MM.1S (cell line): ENCODE results near the gene PREX1.

Experiments
- CTCF ChIP-seq: fragments of 300-600 bp; sonication (generic); IDR thresholded peaks from 2 replicates; pipeline ENCODE4 v1.5.1; 2016; ENCODE audit warnings: antibody characterized with exemption, low read length, mixed read lengths
- EZH2 ChIP-seq: fragments of 300-600 bp; sonication (generic); optimal IDR thresholded peaks from 2 replicates; pipeline ENCODE3; 2017; ENCODE audit warnings: low read depth, mild to moderate bottlenecking, antibody characterized with exemption, low read length, mixed read lengths

GRCh38 chr20:48765359-48765758 lies 62.4 kb downstream of the PREX1 start:
- TF ChIP-seq EZH2 (no peak), CTCF (no peak)
